HCT116 (cell line): ENCODE results near the gene N4BP3. TPM values are rescaled to one million over a fixed set of nuclear protein-coding genes. Genes with fewer than 3 reads are reported as not detected.

ENCODE experiments used
- ATAC-seq: fragments of 200-7000 bp; cut with Tn5 transposase; 2 replicates; pipeline ENCODE4 v1.9.1; 2020; ENCODE audit warnings: mild to moderate bottlenecking, moderate library complexity
- BruUV-seq: library from RNA; stranded (reverse); fragments of 400-500 nt; replicated peaks from 2 replicates; lab custom pipeline; 2021; lab: Mats Ljungman, UMichigan
- CTCF ChIA-PET: fragments of 300-600 bp; sonication (Branson Sonifier 250); formaldehyde crosslinking; loops from one replicate; lab custom pipeline; 2021; ENCODE audit warnings: antibody characterized with exemption; lab: Charles Lee
- POLR2A ChIA-PET: fragments of 300-600, 350-600 bp; sonication (Branson Sonifier 250); formaldehyde crosslinking; loops from one replicate; lab custom pipeline; 2021; ENCODE audit warnings: antibody characterized with exemption; lab: Charles Lee
- RAD21 ChIA-PET, 2 experiments: fragments of 300-600 bp; sonication (Branson Sonifier 250); formaldehyde crosslinking; loops; one replicate each; lab custom pipeline; 2023; ENCODE audit warnings: low total read pairs in 2 of 2; ENCODE audit not compliant: uncharacterized antibody in 2 of 2, unreplicated experiment in 2 of 2, low non-redundant PET in 1 of 2; lab: Charles Lee
- DNase-seq: peaks from one replicate; pipeline ENCODE4 v3.0.0-alpha.2; 2010; ENCODE audit warnings: low read depth, low spot score
- H2AFZ ChIP-seq: fragments of 200-600 bp; shearing (Covaris generic), sonication (generic); 2 replicates; pipeline ENCODE4 v1.6.1; 2017; ENCODE audit warnings: low read depth, mixed run types, mixed read lengths, antibody characterized with exemption, low read length; ENCODE audit not compliant: poor library complexity, severe bottlenecking
- H3K27ac ChIP-seq: 2 replicates; pipeline ENCODE4 v1.5.1; 2012; ENCODE audit warnings: low read depth, low read length
- H3K27me3 ChIP-seq: fragments of 200-600 bp; sonication (generic); 2 replicates; pipeline ENCODE4 v1.6.1; 2016; ENCODE audit warnings: mixed run types, low read length, mixed read lengths; ENCODE audit not compliant: insufficient read depth
- H3K36me3 ChIP-seq, 2 experiments: fragments of 200-500 bp in 1 of 2; fragments of 200-600 bp in 1 of 2; sonication (Bioruptor generic) in 1 of 2; sonication (generic) in 1 of 2; 2 replicates each; pipeline versions ENCODE4 v1.5.1 to v1.6.1; 2014 to 2016; ENCODE audit warnings: low read length in 2 of 2, inconsistent platforms in 1 of 2, mixed read lengths in 1 of 2, mixed run types in 1 of 2; ENCODE audit not compliant: insufficient read depth in 2 of 2, control insufficient read depth in 1 of 2
- H3K4me1 ChIP-seq, 2 experiments: fragments of 200-600 bp in 1 of 2; sonication (generic) in 1 of 2; 2 replicates each; pipeline versions ENCODE4 v1.5.1 to v1.6.1; 2012 to 2017; ENCODE audit warnings: low read length in 2 of 2, inconsistent platforms in 1 of 2, mild to moderate bottlenecking in 1 of 2, mixed read lengths in 1 of 2, mixed run types in 1 of 2, moderate library complexity in 1 of 2; ENCODE audit not compliant: insufficient read depth in 2 of 2, control insufficient read depth in 1 of 2
- H3K4me2 ChIP-seq: fragments of 200-600 bp; sonication (generic); 2 replicates; pipeline ENCODE4 v1.6.1; 2017; ENCODE audit warnings: mixed run types, low read length, mixed read lengths
- H3K4me3 ChIP-seq, 2 experiments: fragments of 200-600 bp in 1 of 2; sonication (generic) in 1 of 2; replicated peaks in 1 of 2; 2 replicates each; pipeline ENCODE4 v1.5.1; 2011 to 2016; ENCODE audit warnings: low read length in 2 of 2, control low read depth in 1 of 2, low read depth in 1 of 2, mild to moderate bottlenecking in 1 of 2, mixed read lengths in 1 of 2, mixed run types in 1 of 2
- H3K79me2 ChIP-seq: fragments of 200-600 bp; sonication (generic); 2 replicates; pipeline ENCODE4 v1.6.1; 2017; ENCODE audit warnings: mild to moderate bottlenecking, mixed run types, low read length, moderate library complexity, mixed read lengths; ENCODE audit not compliant: insufficient read depth
- H3K9ac ChIP-seq: fragments of 200-600 bp; sonication (generic); 2 replicates; pipeline ENCODE4 v1.6.1; 2016; ENCODE audit warnings: low read length, mixed read lengths
- H3K9me2 ChIP-seq: fragments of 200-600 bp; sonication (generic), shearing (Covaris generic); 2 replicates; pipeline ENCODE4 v1.6.1; 2017; ENCODE audit warnings: mixed run types, mild to moderate bottlenecking, moderate library complexity; ENCODE audit not compliant: insufficient read depth
- H3K9me3 ChIP-seq, 2 experiments: fragments of 200-500 bp in 1 of 2; fragments of 200-600 bp in 1 of 2; sonication (Bioruptor generic) in 1 of 2; sonication (generic) in 1 of 2; 2 replicates each; pipeline ENCODE4 v1.6.1; 2014 to 2017; ENCODE audit warnings: low read length in 2 of 2, mixed read lengths in 2 of 2, inconsistent platforms in 1 of 2, low read depth in 1 of 2, mild to moderate bottlenecking in 1 of 2, mixed run types in 1 of 2, moderate library complexity in 1 of 2; ENCODE audit not compliant: control insufficient read depth in 1 of 2, insufficient read depth in 1 of 2
- H4K20me1 ChIP-seq: fragments of 200-600 bp; sonication (generic), shearing (Covaris generic); 2 replicates; pipeline ENCODE4 v1.6.1; 2017; ENCODE audit warnings: mixed run types, mild to moderate bottlenecking, moderate library complexity; ENCODE audit not compliant: insufficient read depth
- CTCF ChIP-seq, 3 experiments: fragments of 200-600 bp in 1 of 3; sonication (generic) in 1 of 3; IDR thresholded peaks in 2 of 3; conservative IDR thresholded peaks in 1 of 3; 2 replicates each; pipeline ENCODE4 v1.5.1; 2012 to 2017; ENCODE audit warnings: low read depth in 2 of 3, low read length in 2 of 3, antibody characterized with exemption in 1 of 3, borderline replicate concordance in 1 of 3, control low read depth in 1 of 3, mild to moderate bottlenecking in 1 of 3, mixed read lengths in 1 of 3, mixed run types in 1 of 3, moderate library complexity in 1 of 3; ENCODE audit not compliant: insufficient read depth in 1 of 3
- EGR1 ChIP-seq: IDR thresholded peaks from 2 replicates; pipeline ENCODE4 v1.6.1; 2012; ENCODE audit warnings: low read depth
- JUND ChIP-seq: IDR thresholded peaks from 2 replicates; pipeline ENCODE4 v1.6.1; 2012
- MAX ChIP-seq: IDR thresholded peaks from 2 replicates; pipeline ENCODE4 v1.6.1; 2012
- POLR2A ChIP-seq: IDR thresholded peaks from 2 replicates; pipeline ENCODE4 v1.7.0; 2011; ENCODE audit warnings: borderline replicate concordance; ENCODE audit not compliant: insufficient read depth, insufficient read length; ENCODE audit errors: extremely low read depth
- RAD21 ChIP-seq: IDR thresholded peaks from 2 replicates; pipeline ENCODE4 v1.6.1; 2012; ENCODE audit warnings: low read depth, mild to moderate bottlenecking
- REST ChIP-seq: IDR thresholded peaks from 2 replicates; pipeline ENCODE4 v1.6.1; 2012; ENCODE audit warnings: low read depth
- SRF ChIP-seq: IDR thresholded peaks from 2 replicates; pipeline ENCODE4 v1.6.1; 2012; ENCODE audit warnings: low read depth
- ZBTB33 ChIP-seq: IDR thresholded peaks from 2 replicates; pipeline ENCODE4 v1.6.1; 2011; ENCODE audit warnings: mild to moderate bottlenecking, low read length, moderate library complexity; ENCODE audit not compliant: insufficient replicate concordance; ENCODE audit errors: extremely low read depth
- ZFX ChIP-seq: fragments of 450-650 bp; IDR thresholded peaks from 2 replicates; pipeline ENCODE4 v1.6.1; 2017
- ZNF274 ChIP-seq: fragments of 200-500 bp; sonication (Bioruptor generic); IDR thresholded peaks from 2 replicates; pipeline ENCODE4 v1.6.1; 2014; ENCODE audit warnings: mild to moderate bottlenecking, low read depth, low read length, inconsistent platforms
- intact Hi-C: fragments of 100-400 bp; cut with micrococcal nuclease; formaldehyde crosslinking; loops from 2 replicates; pipeline ENCODE4 v1.10.0; 2022
- total RNA-seq: library from RNA; stranded (reverse); gene quantifications from one replicate; pipeline ENCODE4 v1.2.1, GENCODE V29; 2021; ENCODE audit not compliant: unreplicated experiment

Gene N4BP3
- total RNA-seq, 1 experiment from 2014 or later: 5.2 TPM

GRCh38 chr5:178071108-178071507, 42.2 kb upstream of the N4BP3 start:
- no peak overlapping the region for H3K27ac ChIP-seq
- no peak overlapping the region for H2AFZ ChIP-seq
- H3K27me3 ChIP-seq: no peaks in the 10 kb centered on the region
- no peak overlapping the region for H3K4me2 ChIP-seq
- CTCF ChIA-PET: interaction anchor here (0.6 kb wide), 1 partner anchor 1636 kb away, joined by 5 read pairs; no protein-coding TSS in a partner anchor
- no peaks in the 10 kb centered on the region for H4K20me1 ChIP-seq
- no TSS peak for BruUV-seq
- TF ChIP-seq JUND: no peak
- no peak for TF ChIP-seq EGR1
- TF ChIP-seq POLR2A: no peak
- TF ChIP-seq ZFX: no peak
- TF ChIP-seq SRF: no peak
- TF ChIP-seq ZBTB33: no peak
- no peak for TF ChIP-seq MAX
- no peak for TF ChIP-seq REST
- TF ChIP-seq ZNF274: no peak
- TF ChIP-seq CTCF (IDR thresholded peaks at IDR 0.05 in 2 of 3, conservative IDR thresholded peaks at IDR 0.05 in 1 of 3; ENCODE audit: borderline replicate concordance in 1 of 3, insufficient read depth in 1 of 3, low read depth in 2 of 3, low read length in 2 of 3): no peak
- TF ChIP-seq RAD21: no peak
- no peak for ATAC-seq
- intact Hi-C loops: no loop called here
- DNase-seq: no peak
- no peak overlapping the region for H3K9ac ChIP-seq
- POLR2A ChIA-PET: no interaction called here
- no peaks in the 10 kb centered on the region for H3K36me3 ChIP-seq
- no peaks in the 10 kb centered on the region for H3K9me2 ChIP-seq
- RAD21 ChIA-PET: no interaction called here
- no peak overlapping the region for H3K4me3 ChIP-seq
- H3K79me2 ChIP-seq: no peaks in the 10 kb centered on the region
- H3K4me1 ChIP-seq: peaks cover 3 to 11% of the 10 kb centered on the region in 2 experiments; a peak in 3 of 4 replicates
- H3K9me3 ChIP-seq: no peaks in the 10 kb centered on the region
